Panc1 (cell line): ENCODE results near the gene KIF12. TPM values are rescaled to one million over a fixed set of nuclear protein-coding genes. Genes with fewer than 3 reads are reported as not detected.

ENCODE experiments used
- ATAC-seq: fragments of 200-7000 bp; cut with Tn5 transposase; 2 replicates; pipeline ENCODE4 v1.9.1; 2020; ENCODE audit warnings: mild to moderate bottlenecking, moderate library complexity
- BruUV-seq: library from RNA; stranded (reverse); fragments of 400-500 nt; replicated peaks from 2 replicates; lab custom pipeline; 2021; lab: Mats Ljungman, UMichigan
- CTCF ChIA-PET: fragments of 300-600 bp; sonication (Branson Sonifier 250); formaldehyde crosslinking; loops from one replicate; lab custom pipeline; 2022; ENCODE audit warnings: antibody characterized with exemption; lab: Charles Lee
- POLR2A ChIA-PET: fragments of 300-600 bp; sonication (Branson Sonifier 250); formaldehyde crosslinking; loops from one replicate; lab custom pipeline; 2022; ENCODE audit warnings: antibody characterized with exemption; lab: Charles Lee
- DNase-seq: peaks from one replicate; pipeline ENCODE4 v3.0.0-alpha.2; 2010; ENCODE audit warnings: low read depth, low spot score
- H3K27ac ChIP-seq: 2 replicates; pipeline ENCODE4 v1.5.1; 2011; ENCODE audit warnings: mild to moderate bottlenecking, low read length, inconsistent platforms
- H3K27me3 ChIP-seq: fragments of 200-500 bp; sonication (Bioruptor generic); 2 replicates; pipeline ENCODE4 v1.6.0; 2014; ENCODE audit warnings: low read length, inconsistent platforms; ENCODE audit not compliant: control insufficient read depth, insufficient read depth
- H3K36me3 ChIP-seq: fragments of 200-500 bp; sonication (Bioruptor generic); 2 replicates; pipeline ENCODE4 v1.5.1; 2014; ENCODE audit warnings: inconsistent platforms, mild to moderate bottlenecking, low read length, moderate library complexity; ENCODE audit not compliant: control insufficient read depth, insufficient read depth
- H3K4me1 ChIP-seq: 2 replicates; pipeline ENCODE4 v1.5.1; 2011; ENCODE audit warnings: inconsistent platforms, mild to moderate bottlenecking, low read length, moderate library complexity; ENCODE audit not compliant: control insufficient read depth, insufficient read depth
- H3K4me3 ChIP-seq, 2 experiments: 2 replicates each; pipeline ENCODE4 v1.5.1; 2011 to 2012; ENCODE audit warnings: low read depth in 2 of 2, low read length in 2 of 2, mild to moderate bottlenecking in 2 of 2, inconsistent platforms in 1 of 2, moderate library complexity in 1 of 2
- H3K9me3 ChIP-seq: fragments of 200-500 bp; sonication (Bioruptor generic); 2 replicates; pipeline ENCODE4 v1.5.1; 2014; ENCODE audit warnings: low read depth, mild to moderate bottlenecking, inconsistent platforms, low read length, moderate library complexity; ENCODE audit not compliant: control insufficient read depth, insufficient read depth
- POLR2AphosphoS5 ChIP-seq: IDR thresholded peaks from 2 replicates; pipeline ENCODE4 v1.6.1; 2012; ENCODE audit warnings: mild to moderate bottlenecking, low read depth, low read length, moderate library complexity
- SIN3A ChIP-seq: IDR thresholded peaks from 2 replicates; pipeline ENCODE4 v1.6.1; 2012; ENCODE audit warnings: low read depth, mild to moderate bottlenecking, low read length, moderate library complexity, borderline replicate concordance; ENCODE audit not compliant: insufficient read depth
- TCF7L2 ChIP-seq: IDR thresholded peaks from 2 replicates; pipeline ENCODE4 v1.6.1; 2011; ENCODE audit warnings: mild to moderate bottlenecking, low read depth, low read length, inconsistent platforms
- in situ Hi-C: cut with HindIII; loops from 2 replicates; pipeline ENCODE4 v1.10.0; 2016; ENCODE audit warnings: low sequenced_read_pairs, low pct_unique_long_range_greater_than_20kb
- intact Hi-C: fragments of 100-400 bp; cut with micrococcal nuclease; formaldehyde crosslinking; loops from one replicate; pipeline ENCODE4 v1.10.0; 2022; ENCODE audit not compliant: unreplicated experiment
- total RNA-seq: library from RNA; stranded (reverse); gene quantifications from one replicate; pipeline ENCODE4 v1.2.1, GENCODE V29; 2021; ENCODE audit not compliant: unreplicated experiment
- TF ChIP-seq, protein P1 (sequence below), 2 experiments: IDR thresholded peaks; 2 replicates each; pipeline ENCODE4 v1.6.1; 2011 to 2012; ENCODE audit warnings: low read depth in 2 of 2, control low read depth in 1 of 2, low read length in 1 of 2, mild to moderate bottlenecking in 1 of 2, moderate library complexity in 1 of 2; ENCODE audit not compliant: insufficient read depth in 1 of 2
- TF ChIP-seq, protein P2 (sequence below): fragments of 450-650 bp; IDR thresholded peaks from 2 replicates; pipeline ENCODE4 v1.5.1; 2017; ENCODE audit warnings: mild to moderate bottlenecking

KIF12 gene
- total RNA-seq, 1 experiment from 2014 or later: 0.87 TPM

DNA sequence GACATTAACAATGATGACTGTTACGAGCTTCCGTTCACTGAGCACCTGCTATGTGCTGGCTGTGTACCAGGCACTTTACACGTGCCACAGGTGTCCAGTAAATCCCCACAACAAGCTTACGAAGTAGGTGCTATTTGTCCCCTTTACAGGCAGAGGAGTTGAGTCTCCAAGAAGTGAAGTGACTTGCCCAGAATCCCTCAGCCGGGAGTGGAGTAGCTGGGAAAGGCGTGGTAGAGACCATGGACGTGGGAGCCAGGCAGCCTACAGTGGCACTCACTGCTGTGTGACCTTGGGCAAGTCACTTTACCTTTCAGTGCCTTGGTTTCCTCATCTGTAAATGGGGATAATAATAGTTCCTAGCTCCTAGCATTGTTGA, 20.3 kb downstream of the KIF12 start:
- ATAC-seq (no peak), DNase-seq (no peak)
- TF ChIP-seq SIN3A (no peak), POLR2AphosphoS5 (no peak), TCF7L2 (no peak)
- TF ChIP-seq, protein P1, sequence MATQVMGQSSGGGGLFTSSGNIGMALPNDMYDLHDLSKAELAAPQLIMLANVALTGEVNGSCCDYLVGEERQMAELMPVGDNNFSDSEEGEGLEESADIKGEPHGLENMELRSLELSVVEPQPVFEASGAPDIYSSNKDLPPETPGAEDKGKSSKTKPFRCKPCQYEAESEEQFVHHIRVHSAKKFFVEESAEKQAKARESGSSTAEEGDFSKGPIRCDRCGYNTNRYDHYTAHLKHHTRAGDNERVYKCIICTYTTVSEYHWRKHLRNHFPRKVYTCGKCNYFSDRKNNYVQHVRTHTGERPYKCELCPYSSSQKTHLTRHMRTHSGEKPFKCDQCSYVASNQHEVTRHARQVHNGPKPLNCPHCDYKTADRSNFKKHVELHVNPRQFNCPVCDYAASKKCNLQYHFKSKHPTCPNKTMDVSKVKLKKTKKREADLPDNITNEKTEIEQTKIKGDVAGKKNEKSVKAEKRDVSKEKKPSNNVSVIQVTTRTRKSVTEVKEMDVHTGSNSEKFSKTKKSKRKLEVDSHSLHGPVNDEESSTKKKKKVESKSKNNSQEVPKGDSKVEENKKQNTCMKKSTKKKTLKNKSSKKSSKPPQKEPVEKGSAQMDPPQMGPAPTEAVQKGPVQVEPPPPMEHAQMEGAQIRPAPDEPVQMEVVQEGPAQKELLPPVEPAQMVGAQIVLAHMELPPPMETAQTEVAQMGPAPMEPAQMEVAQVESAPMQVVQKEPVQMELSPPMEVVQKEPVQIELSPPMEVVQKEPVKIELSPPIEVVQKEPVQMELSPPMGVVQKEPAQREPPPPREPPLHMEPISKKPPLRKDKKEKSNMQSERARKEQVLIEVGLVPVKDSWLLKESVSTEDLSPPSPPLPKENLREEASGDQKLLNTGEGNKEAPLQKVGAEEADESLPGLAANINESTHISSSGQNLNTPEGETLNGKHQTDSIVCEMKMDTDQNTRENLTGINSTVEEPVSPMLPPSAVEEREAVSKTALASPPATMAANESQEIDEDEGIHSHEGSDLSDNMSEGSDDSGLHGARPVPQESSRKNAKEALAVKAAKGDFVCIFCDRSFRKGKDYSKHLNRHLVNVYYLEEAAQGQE (IDR thresholded peaks at IDR 0.05; ENCODE audit: insufficient read depth in 1 of 2, low read depth in 2 of 2, low read length in 1 of 2): no peak
- TF ChIP-seq, protein P2, sequence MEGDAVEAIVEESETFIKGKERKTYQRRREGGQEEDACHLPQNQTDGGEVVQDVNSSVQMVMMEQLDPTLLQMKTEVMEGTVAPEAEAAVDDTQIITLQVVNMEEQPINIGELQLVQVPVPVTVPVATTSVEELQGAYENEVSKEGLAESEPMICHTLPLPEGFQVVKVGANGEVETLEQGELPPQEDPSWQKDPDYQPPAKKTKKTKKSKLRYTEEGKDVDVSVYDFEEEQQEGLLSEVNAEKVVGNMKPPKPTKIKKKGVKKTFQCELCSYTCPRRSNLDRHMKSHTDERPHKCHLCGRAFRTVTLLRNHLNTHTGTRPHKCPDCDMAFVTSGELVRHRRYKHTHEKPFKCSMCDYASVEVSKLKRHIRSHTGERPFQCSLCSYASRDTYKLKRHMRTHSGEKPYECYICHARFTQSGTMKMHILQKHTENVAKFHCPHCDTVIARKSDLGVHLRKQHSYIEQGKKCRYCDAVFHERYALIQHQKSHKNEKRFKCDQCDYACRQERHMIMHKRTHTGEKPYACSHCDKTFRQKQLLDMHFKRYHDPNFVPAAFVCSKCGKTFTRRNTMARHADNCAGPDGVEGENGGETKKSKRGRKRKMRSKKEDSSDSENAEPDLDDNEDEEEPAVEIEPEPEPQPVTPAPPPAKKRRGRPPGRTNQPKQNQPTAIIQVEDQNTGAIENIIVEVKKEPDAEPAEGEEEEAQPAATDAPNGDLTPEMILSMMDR: no peak
- intact Hi-C loops: no loop called here
- no peak overlapping the region for H3K27ac ChIP-seq
- no peaks in the 10 kb centered on the region for H3K36me3 ChIP-seq
- no peaks in the 10 kb centered on the region; the same call in 1 of the 2 replicates for H3K27me3 ChIP-seq
- no TSS peak for BruUV-seq
- ChIA-PET CTCF (no interaction called here), POLR2A (no interaction called here)
- H3K4me1 ChIP-seq: no peaks in the 10 kb centered on the region
- H3K9me3 ChIP-seq: no peaks in the 10 kb centered on the region
- in situ Hi-C loops: no loop called here
- H3K4me3 ChIP-seq: no peak overlapping the region

DNA sequence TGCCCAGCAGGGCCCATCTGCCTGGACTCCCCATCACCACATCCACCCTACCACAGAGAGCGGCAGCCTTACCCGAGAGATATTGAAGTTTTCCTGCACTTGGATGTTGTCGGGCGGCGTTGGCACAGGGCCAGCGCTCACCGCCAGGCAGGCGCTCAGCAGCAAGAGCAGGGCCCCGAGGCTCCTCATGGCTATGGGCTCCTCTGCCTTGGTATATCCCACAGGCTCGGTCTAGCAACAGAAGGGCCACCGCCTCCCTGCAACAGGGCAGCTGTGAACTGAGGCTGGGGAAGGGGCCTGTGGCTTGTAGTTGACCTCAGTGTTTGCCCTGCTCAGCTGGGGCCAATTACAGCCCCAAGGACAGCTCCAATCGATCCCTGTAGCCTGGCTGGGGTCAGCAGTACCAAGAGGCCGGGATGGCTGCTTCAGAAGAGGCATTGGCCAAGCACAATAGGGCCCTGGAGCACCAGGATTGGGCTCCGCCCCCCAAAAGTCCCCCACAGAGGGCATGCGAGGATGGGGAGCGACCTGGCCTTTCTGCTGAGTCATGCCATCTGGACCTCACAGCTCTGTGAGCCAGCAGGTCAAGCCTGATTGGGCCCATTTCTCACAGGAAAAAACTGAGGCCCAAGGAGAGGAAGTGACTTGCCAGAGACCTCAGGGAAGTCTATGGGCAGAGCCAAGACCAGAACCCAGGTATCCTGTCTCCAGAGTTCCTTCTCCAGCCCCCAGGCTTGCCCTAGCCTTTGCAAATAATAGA, 20.9 kb downstream of the KIF12 start, which contains the start of gene AMBP:
Gene AMBP, minus strand, starts transcription at position 280 of the 760 bp plus-strand sequence. Its CDS starts 91 bp downstream, at position 189.
- Histone ChIP-seq H3K4me1 (no peaks in the 10 kb centered on the region), H3K27ac (no peak within 1 kb of the TSS), H3K36me3 (no peaks in the 10 kb centered on the region), H3K4me3 (no peak within 1 kb of the TSS), H3K9me3 (no peaks in the 10 kb centered on the region), H3K27me3 (no peaks in the 10 kb centered on the region; the same call in 1 of the 2 replicates)
- ChIA-PET CTCF (no interaction called here), POLR2A (no interaction called here)
- in situ Hi-C loops (no loop called here), intact Hi-C loops (no loop called here)
- TF ChIP-seq, protein P2: no peak
- TF ChIP-seq SIN3A: no peak
- TF ChIP-seq, protein P1 (IDR thresholded peaks at IDR 0.05; ENCODE audit: insufficient read depth in 1 of 2, low read depth in 2 of 2, low read length in 1 of 2): no peak
- no peak for TF ChIP-seq TCF7L2
- no peak for TF ChIP-seq POLR2AphosphoS5
- DNase-seq (no peak), ATAC-seq (no peak)
- no TSS peak for BruUV-seq
